ENCODE measurements around the gene TM7SF2.

GRCh38 chr11:65156926-65157325 lies 45.3 kb downstream of the TM7SF2 start:
- TF ChIP-seq CTCF (IDR thresholded peaks at IDR 0.05; ENCODE audit: control extremely low read depth in 1 of 3, insufficient read depth in 1 of 3, low read depth in 1 of 3, low read length in 3 of 3) (no peak), E2F6 (IDR thresholded peaks at IDR 0.05) (no peak), ATF2 (IDR thresholded peaks at IDR 0.05; ENCODE audit: low read length) (no peak), NANOG (IDR thresholded peaks at IDR 0.05; ENCODE audit: insufficient read depth, low read depth, low read length, poor library complexity, severe bottlenecking) (no peak), CREB1 (IDR thresholded peaks at IDR 0.05) (no peak), POLR2A (IDR thresholded peaks at IDR 0.05; ENCODE audit: control extremely low read depth in 1 of 2, low read depth in 2 of 2, low read length in 2 of 2) (no peak), TEAD4 (IDR thresholded peaks at IDR 0.05; ENCODE audit: low read depth, low read length) (no peak), SRF (IDR thresholded peaks at IDR 0.05; ENCODE audit: low read depth, low read length) (no peak), EZH2 (IDR thresholded peaks at IDR 0.05; ENCODE audit: low read depth, low read length, severe bottlenecking) (no peak), TBP (IDR thresholded peaks at IDR 0.05; ENCODE audit: low read depth, low read length) (no peak)
